NCI-H345 treated with DMSO at 0.1 percent for 48 hours (cell line): ENCODE data around the gene FEM1B.
A peak's percentile ranks its signal among the peaks of the same experiment; 100 is the strongest.

ENCODE experiments used
- DNase-seq: peaks from one replicate; lab custom pipeline; 2025; ENCODE audit not compliant: unreplicated experiment; lab: John Stamatoyannopoulos, UW

FEM1B gene

GRCh38 chr15:68305420-68305871, 27.9 kb downstream of the FEM1B start:
- no peak for DNase-seq

GRCh38 chr15:68307131-68307928, 29.8 kb downstream of the FEM1B start:
- no peak for DNase-seq

GRCh38 chr15:68309024-68309423, 31.5 kb downstream of the FEM1B start:
- DNase-seq: no peak

GRCh38 chr15:68310178-68310803, 32.7 kb downstream of the FEM1B start:
- DNase-seq: no peak

GRCh38 chr15:68310804-68311463, 33.4 kb downstream of the FEM1B start:
- no peak for DNase-seq

GRCh38 chr15:68311464-68311835, 33.9 kb downstream of the FEM1B start:
- DNase-seq: no peak

- DNase-seq: no peak
These were observed 34.5 kb downstream of the FEM1B start for GRCh38 chr15:68311859-68312557.

- DNase-seq: no peak
These were observed 35.2 kb downstream of the FEM1B start for GRCh38 chr15:68312701-68313204.

- DNase-seq: no peak
These were observed 36.2 kb downstream of the FEM1B start for GRCh38 chr15:68313501-68314410.

- DNase-seq: no peak
These were observed 37.0 kb downstream of the FEM1B start for GRCh38 chr15:68314563-68314962.

- DNase-seq: no peak
These were observed 37.5 kb downstream of the FEM1B start for GRCh38 chr15:68315035-68315434.

GRCh38 chr15:68315495-68316031, 38.0 kb downstream of the FEM1B start:
- peak; percentile 1 for DNase-seq

GRCh38 chr15:68316061-68316804, 38.7 kb downstream of the FEM1B start:
- no peak for DNase-seq

- no peak for DNase-seq
These were observed 39.9 kb downstream of the FEM1B start for GRCh38 chr15:68317281-68318007.

- no peak for DNase-seq
These were observed 40.7 kb downstream of the FEM1B start for GRCh38 chr15:68318008-68318835.

GRCh38 chr15:68318931-68319909, 41.7 kb downstream of the FEM1B start:
- no peak for DNase-seq
